ENCODE results near the gene ATOH8.
"Not testable (repeated sequence)": the region's sequence is repeated elsewhere in the genome, so short reads cannot be mapped to it uniquely, and the experiment has no call there.

Gene ATOH8

DNA sequence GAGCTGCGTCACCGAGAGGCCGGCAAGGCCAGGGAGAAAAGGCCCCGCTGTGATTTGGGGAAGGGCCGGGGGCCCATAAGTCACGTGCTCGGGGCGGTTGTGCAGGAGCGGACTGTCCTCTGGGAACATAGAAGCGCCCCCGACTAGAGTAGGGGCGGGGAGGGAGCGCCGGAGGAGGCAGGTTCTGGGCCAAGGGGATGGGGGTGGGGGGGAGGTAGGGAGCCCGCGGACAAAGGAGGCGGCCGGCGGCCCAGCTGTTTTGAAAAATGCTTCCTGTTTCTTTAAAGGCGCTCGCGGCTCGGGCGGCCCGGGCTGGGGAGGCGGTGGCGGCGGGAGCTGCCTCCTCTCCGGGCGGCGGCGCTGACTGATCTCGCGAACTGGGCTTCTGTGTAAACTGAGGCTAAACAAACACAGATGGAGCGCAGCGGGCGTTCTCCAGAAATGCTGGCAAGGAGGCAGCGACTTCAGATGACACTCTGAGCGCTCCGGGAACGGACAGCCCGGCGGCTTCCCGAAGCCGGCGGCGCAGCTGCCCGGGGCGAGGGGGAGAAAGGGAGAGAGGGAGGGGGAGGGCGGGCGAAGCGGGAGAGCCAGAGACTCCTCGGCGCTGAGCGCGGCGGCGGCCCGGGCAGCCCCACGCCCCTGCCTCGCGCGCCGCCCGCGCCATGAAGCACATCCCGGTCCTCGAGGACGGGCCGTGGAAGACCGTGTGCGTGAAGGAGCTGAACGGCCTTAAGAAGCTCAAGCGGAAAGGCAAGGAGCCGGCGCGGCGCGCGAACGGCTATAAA is at the start of gene ATOH8:
Gene ATOH8 (plus strand): TSS at position 467 of the 788 bp plus-strand sequence. CDS start 199 bp downstream, at position 666.
- no peak for DNase-seq

GRCh38 chr2:85704038-85704437 is 49.8 kb upstream of the ATOH8 start:
- no peak for DNase-seq

DNA sequence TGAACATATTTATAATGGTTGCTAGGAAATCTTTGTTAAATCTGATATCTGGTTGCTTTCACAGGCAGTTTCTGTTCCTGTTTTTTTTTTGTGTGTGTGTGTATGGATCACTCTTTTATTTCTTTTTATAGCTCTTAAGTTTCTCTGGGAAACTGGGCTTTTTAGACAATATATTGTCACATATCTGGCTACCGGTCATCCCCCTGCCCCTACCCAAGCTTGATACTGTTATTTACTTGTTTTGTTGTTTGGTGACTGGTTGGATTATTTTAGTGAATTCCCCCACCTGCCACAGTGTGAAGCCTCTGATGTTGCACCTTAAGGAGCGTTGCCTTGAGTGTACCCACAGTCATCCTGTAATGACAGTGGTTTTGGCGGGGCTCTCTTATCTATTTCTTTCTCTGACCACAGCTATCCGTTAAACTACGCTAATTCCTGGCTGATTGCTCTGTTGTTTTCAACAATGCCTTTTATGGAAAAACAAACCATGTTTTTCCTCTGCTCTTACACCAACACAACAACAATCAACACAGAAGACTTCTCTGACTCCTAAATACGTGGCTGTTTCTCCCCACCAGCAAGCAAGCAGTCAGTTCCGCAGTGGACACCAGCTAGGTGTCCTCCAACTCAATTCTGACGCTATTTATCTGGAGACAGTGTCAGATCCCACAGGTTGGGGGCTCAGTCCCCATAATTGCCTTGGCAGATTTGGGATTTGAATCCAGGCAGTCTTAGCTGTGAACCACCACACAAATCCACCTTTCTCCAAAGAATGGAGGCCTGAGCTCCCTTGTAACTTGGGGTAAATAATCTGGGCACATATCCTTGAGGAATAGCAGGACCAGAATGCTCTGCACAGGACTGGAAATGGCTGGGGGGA is 48.8 kb upstream of the ATOH8 start:
- no peak for DNase-seq

GRCh38 chr2:85705680-85706039 is 48.1 kb upstream of the ATOH8 start:
- DNase-seq: peak; percentile 89

GRCh38 chr2:85706063-85706462 is 47.7 kb upstream of the ATOH8 start:
- no peak for DNase-seq

DNA sequence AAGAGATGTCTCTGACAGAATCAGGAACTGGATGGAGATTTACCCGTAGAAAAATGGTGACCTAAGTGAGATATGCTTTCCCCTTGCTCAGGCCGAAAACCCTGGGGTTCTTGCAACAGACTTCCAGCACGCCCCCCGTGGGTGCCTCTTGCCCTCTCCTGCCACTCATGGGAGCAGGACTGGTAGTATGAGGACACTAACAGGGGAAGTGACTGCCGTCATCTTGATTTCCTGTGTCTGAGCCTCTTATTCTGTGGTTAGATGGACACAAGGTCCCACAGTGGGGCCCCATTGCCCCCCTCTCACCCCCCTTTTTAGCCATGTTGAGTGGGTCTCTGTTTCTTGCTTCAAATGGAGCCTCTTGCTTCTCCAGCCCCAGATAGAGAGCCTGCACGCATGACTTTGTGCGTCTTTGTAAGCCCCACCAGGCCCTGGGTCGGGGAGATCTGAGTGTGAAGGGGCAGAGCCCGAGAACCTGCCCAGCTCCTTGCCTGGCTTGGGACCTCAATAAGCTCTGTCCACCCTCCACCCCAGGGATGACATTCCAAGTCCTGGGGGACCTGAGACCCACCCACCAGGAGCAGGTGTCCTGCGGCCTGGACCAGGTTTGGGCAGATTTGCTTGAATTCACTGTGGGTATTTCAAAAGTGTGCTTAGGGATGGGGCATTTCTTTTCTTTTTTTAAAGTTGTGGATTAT is 47.0 kb upstream of the ATOH8 start:
- DNase-seq: no peak

DNA sequence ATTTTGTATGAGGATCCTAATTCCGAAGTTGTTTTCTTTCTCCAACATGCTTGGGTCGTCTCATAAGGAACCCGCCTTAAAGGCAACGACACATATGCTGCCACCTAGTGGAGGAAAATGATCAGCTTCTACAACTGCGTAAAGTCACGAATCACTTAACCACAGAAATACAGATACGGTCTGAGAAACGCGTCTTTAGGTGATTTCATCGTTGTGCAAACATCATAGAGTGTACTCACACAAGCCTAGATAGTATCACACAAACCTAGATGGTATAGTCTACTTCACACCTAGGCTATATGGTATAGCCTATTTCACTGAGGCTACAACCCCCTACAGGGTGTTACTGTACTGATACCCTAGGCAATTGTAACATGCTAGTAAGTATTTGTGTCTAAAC is 46.5 kb upstream of the ATOH8 start:
- peak; percentile 78 for DNase-seq

- no peak for DNase-seq
Observed at GRCh38 chr2:85708641-85709040, 45.1 kb upstream of the ATOH8 start.

DNA sequence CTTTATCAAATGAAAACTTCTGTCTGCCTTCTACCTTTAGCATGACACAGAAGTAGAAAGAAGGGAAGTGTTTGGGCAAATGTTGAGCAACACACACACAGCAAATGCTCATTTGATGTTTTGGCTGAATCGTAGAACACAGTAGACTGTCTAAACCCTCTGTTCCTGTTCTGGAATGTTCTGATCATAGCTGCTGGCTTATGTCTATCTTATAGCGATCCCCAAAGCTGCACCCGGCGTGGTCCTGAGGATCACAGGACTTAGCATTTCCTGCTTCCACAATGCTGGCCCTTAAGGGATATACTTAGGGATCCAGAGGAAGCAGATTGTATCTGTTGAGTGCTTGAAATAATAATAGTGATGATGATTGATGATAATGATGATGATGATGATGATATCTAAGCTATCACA is 44.4 kb upstream of the ATOH8 start:
- DNase-seq: no peak

DNA sequence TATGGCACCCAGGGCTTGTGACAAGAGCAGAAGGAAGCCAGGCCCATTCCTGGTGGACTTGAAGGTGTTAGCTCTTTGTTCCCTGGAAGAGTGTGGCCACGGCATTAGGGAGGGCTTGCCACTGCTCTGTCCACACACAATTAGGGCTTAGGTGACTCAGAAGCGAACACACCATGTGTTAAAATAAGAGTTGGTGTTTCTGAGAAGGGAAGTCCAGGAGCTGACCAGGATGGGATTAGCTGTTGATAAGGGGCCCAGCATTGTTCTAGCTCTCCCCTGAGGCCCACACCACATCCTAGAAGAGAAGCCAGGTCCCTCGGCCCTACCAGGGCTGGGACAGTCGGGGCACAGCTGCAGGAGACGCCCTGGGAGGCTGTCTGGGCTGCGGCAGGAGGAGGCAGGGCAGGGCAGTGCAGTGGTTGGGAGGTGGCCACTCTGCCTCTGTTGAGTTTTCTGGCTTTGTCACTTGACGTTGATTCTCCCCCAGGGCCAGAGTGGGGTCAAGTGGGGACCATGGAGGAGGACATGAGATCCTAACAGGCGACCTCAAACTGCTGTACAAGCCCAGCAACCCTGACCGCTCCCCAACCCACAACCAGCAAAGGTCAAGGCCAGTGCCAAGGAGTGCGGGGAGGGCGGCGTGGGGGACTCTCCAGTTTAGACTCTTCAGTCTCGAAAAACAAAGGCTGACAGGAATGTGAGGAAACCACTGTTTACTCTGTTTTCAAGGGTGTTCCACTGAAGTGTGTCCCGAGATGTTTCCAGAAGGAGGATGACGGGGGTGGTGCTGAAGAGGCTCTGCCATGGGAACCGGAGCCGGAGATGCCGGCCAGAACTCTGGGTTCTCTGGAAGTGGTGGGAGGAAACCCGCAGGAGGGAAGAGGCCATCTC is 42.9 kb upstream of the ATOH8 start:
- DNase-seq: no peak

GRCh38 chr2:85711578-85712060 is 42.2 kb upstream of the ATOH8 start:
- DNase-seq: no peak

DNA sequence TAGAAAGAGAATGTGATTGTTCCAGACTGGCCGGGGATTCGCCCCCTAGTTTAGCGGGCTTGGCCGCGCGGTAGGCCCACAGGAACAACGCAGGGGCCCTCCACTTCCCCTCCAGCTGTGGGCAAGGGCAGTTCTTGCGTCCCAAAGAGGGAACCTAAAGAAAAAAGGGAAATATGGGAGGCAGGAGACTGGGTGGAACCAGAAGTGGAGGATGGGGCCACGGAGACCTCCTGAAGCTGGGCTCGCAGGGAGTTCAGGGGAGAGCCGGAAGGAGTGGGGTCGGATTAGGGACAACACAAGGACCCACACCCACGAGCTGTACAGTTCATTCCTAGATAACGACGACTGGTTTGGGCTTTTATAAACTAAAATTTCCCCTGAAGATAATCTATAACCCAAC is 41.5 kb upstream of the ATOH8 start:
- DNase-seq: no peak

GRCh38 chr2:85712849-85713612 is 40.8 kb upstream of the ATOH8 start:
- DNase-seq: no peak

DNA sequence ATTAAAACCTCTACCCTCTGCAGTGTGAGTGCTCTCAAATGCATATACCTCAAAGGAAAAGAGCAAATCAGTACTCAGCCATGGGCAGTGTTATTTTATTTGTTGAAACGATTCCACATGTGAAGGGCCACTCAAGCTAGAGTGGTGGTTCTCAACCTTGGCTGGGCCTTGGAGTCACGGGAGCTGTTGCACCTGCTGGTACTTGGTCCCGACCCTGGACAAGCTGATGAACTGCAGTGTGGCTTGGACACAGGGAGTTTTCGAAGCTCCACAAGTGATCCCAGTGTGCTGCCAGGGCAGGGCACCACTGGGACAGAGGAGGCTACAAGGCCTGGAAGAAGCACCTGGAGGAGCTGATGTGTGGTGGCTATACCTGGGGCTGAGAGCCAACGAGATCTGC is 40.0 kb upstream of the ATOH8 start:
- no peak for DNase-seq

- not testable (repeated sequence) for DNase-seq
Observed at GRCh38 chr2:85714421-85714820, 39.4 kb upstream of the ATOH8 start.

- DNase-seq: no peak
Observed at GRCh38 chr2:85714841-85715240, 39.0 kb upstream of the ATOH8 start.

DNA sequence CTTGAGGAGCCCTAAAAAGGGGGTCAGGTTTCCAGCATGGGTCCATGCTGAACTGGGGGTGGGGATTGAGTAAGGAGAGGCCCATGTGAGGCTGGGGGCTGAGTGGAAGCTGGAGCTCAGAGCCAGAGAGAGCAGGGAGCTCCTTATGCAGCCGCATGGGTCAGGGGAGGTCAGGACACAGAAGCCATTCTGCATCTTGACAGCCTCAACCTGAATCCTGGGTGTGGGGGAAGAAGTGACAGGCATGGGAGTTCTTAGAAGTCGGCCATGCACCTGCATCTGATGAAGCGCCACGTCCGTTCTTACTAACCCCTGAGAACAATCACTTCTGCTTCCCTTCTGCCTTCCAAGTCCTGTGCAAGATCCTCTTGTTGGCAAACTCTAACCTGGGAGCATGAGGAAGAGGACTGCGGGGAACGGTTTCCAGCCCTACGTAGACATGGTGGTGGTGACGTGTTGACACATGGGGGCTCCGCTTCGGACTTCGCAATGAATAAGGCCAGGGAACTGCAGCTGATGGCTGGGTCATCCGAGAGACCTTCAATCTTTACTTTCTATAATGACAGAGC is 37.4 kb upstream of the ATOH8 start:
- no peak for DNase-seq

DNA sequence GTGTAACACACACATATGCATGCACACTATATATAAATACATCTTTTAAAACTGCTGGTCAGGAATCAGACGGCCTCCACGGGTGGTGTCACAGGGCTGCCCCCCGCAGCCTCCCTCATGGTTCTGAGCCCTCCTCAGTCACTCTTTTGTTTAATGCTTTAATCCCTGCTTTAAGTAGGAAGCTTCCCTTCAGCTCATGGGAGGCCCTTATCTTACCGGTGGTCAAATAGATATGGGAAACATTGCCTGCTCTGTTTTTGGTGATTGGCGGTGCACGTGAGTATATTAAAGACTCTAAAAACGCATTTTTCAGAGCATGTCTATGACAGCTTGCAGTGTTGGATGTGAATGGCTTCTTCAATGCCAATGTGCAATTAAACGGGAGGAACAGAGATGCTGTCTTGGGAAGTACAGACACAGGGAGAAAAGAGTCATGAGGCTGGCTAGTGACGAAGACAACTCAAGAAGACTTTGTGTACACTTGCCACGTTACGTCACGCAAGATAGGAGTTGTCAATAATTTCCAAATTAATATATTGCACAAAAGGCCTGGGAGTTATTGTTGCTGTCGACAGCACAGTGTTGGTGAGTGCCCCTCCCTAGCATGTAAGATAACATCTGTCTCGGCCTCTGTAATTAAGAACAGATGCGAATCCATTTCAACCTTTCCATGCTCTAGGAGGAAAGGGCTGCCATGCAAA is 36.3 kb upstream of the ATOH8 start:
- no peak for DNase-seq

- no peak for DNase-seq
Observed at GRCh38 chr2:85718009-85718391, 35.8 kb upstream of the ATOH8 start.

DNA sequence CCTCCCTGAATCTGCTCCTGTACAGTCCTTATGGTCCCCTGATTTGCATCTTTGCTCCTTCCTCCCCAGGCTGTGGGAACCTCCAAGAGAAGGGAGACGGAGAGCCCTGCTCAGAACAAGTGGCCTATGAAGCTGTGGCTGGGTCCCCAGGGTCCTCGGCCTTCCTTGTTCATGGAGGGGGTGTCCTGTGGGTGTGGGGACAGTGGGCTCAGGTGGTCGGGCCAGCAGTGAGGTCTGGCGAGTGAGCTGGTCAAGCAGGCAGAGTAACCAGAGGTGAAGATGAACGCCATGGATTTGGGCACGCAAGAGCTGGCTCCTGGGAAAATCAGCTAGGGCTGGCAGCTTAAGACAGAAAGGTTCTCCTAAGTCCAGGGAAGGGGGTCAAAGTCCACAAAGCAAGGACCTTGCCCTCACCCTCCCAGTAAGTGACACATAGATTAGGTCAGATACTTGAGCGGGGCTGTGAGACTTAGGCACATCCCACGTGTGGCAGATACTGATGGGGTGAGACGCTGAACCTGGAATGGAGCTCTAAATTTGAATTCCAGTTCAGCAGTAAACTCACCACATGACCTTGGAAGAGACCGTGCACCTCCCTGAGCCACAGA is 34.8 kb upstream of the ATOH8 start:
- no peak for DNase-seq

Measured in NCI-H226 (cell line).